ENCODE data around the gene MCM9.

DNA sequence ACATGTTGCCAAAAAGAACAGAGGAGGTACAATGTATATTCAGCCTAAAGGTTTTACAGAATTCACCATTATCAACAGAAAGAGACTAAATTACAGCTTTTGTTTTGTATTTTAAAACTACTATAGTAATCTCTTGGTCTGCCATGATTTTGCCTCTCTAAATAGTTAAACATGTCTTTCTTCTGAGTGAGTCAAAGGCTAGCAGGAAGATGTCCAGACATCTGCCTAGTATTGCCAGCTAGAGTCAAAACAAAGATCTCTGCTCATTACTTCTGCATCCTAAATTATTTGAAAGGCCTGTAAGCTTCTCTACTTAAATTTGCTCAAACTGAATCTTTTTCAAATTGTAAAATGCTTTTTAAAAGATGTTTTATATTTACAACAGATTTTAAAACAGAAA is 32.2 kb downstream of the MCM9 start:
- TF ChIP-seq CTCF (IDR thresholded peaks at IDR 0.05; ENCODE audit: low read depth, low read length, poor library complexity, severe bottlenecking) (no peak), EZH2phosphoT487 (IDR thresholded peaks at IDR 0.05; ENCODE audit: borderline replicate concordance, low read length) (no peak)
